GM21360 (cell line): ENCODE results near the gene CCDC152.
A peak's percentile ranks its signal among the peaks of the same experiment; 100 is the strongest.

Source experiments
- ATAC-seq: cut with Tn5 transposase; IDR thresholded peaks from one replicate; pipeline ENCODE4 v1.9.1; 2021; ENCODE audit warnings: mild to moderate bottlenecking, moderate library complexity; ENCODE audit not compliant: unreplicated experiment

Gene CCDC152

GRCh38 chr5:42779083-42779482 lies 22.5 kb downstream of the CCDC152 start:
- peak; percentile 94 for ATAC-seq

GRCh38 chr5:42781584-42781983 lies 25.0 kb downstream of the CCDC152 start:
- no peak for ATAC-seq

DNA sequence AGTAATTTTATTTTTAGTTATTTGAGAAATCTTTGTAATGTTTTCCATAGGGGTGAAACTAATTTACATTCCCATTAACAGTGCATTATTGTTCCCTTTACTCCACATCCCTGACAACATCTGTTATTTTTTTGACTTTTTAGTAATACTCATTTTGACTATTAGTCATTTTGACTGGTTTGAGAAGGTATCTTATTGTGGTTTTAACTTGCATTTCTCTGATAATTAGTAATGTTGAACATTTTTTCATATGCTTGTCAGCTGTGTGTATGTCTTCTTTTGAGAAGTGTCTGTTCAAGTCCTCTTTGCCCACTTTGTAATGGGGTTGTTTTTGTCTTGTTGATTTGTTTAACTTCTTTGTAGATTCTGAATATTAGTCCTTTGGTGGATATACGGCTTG lies 27.5 kb downstream of the CCDC152 start:
- no peak for ATAC-seq

DNA sequence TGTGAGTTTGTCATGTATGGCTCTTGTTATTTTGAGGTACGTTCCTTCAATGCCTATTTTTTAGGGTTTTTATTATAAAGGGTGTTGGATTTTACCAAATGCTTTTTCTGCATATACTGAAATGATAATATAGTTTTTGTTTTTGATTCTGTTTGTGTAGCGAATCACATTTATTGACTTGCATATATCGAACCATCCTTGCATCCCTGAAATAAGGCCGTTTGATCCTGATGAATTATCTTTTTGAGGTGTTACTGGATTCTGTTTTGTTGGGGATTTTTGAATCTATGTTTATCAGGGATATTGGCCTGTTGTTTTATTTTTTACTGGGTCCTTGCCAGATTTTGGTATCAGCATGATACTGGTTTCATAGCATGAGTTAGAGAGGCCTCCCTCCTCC lies 29.1 kb downstream of the CCDC152 start:
- no peak for ATAC-seq

GRCh38 chr5:42787073-42787472 lies 30.5 kb downstream of the CCDC152 start:
- no peak for ATAC-seq

GRCh38 chr5:42787845-42788244 lies 31.2 kb downstream of the CCDC152 start:
- ATAC-seq = no peak

DNA sequence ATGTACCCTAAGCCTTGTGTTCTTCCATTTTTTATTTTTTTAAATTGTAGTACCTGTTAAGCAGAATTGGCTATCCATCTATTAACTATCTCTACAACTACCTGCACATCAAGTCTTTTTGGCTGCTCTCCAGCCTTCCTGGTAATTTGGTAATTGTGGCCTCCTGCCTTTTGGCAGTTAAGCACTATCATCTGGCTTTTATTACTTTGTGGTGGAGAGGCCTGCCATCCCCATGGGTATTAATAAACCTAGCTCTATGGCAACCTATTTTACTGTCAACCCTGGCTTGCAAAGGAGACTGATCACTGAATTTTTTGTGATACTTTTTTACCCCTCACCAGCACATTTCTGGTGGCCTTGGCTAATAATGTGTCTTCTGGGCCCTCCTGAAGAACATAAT lies 34.5 kb downstream of the CCDC152 start:
- no peak for ATAC-seq

- ATAC-seq = no peak
Observed at GRCh38 chr5:42798284-42799240, 41.9 kb downstream of the CCDC152 start.

DNA sequence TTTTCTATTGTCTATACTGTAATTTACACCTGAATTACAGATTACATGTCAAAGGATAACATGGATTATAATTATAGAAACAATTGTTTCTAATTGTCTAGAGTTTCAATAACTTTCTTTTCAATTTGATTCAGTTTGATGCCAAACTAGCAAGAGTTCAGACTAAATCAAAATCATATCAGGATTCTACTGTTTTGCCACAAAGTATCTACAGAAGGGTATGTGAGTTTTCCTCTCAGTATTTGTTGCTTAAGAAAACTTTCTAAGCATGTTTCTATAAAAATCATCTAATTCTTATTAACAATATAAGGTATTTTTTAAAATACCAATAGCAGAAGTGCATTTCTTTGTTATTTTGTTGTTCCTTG lies 42.6 kb downstream of the CCDC152 start:
- no peak for ATAC-seq

GRCh38 chr5:42799668-42800114 lies 43.1 kb downstream of the CCDC152 start:
- no peak for ATAC-seq

DNA sequence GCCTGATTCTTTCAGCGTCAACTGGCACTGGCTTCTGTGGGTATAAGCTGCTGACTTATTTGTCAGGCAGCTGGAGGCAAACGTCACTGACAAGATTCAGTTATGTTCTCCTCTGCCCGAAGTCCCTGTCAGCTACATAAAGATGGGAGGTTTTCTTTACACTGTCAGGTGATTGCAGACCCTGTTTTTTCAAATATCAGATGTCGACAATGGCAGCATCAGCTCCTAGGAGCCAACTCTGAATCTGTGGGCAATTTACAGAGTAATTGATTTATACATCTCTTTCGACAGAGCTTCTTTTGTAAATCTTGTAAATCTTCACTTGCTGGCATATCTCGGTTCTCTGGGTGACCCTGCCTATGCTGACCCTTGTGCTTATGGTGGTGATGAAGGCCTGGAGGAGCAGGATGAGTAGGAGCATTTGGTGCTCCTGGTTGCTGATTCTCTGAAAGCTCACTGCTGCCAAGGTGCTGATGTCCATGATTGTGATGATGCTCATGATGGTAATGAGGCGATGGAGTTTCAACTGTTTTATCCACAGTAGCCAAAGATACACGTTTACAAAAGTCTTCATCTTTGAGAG lies 44.2 kb downstream of the CCDC152 start:
- ATAC-seq = no peak

DNA sequence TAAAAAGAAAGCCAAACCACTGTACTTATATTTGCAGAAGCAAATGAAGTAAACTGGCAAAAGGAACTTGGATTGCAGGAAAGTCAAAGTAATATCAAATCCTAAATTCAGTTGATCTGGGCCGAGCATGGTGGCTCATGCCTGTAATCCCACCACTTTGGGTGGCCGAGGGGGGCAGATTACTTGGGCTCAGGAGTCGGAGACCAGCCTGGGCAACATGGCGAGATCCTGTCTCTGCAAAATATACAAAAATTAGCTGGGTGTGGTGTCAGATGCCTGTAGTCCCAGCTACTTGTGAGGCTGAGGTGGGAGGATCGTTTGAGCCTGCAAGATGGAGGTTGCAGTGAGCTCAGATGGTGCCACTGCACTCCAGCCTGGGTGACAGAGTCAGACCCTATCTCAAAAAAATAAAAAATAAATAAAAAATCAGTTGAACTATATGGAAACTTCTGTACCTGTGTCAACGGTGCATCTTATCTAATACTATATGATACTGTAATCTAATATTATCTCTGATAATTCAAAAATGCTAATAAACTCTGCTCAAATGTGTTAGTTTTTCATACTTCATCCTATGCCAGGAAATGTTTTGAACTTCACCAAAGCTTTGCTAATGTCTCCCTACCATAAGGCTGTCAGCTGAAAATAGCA lies 45.0 kb downstream of the CCDC152 start:
- no peak for ATAC-seq

GRCh38 chr5:42804717-42805339 lies 48.2 kb downstream of the CCDC152 start:
- no peak for ATAC-seq

- no peak for ATAC-seq
Observed at GRCh38 chr5:42806004-42806700, 49.5 kb downstream of the CCDC152 start.

DNA sequence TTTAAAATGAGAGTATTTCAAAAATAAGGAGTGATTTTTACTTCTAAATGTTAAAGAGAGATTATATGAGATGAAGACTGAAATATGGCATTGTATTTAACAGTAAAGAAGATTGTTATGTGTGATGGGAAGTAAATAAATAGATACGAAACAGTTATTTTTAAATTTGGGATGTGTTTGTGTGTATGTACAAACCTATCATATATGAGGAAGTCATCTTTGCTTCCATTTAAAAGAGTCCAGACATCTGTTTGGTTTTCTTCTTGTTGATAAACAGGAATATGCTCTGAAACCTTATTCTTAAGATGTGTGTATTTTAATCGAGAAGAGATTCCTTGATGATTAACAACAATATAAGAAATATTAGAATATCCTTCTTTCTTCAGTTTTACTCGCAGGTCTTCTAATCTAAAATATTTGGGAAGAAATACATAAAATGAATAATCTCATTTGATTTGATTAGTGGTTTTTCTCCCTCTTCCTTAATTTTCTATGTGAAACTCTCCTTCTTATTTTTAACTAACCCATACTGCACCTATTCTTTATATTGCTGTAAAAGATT lies 50.2 kb downstream of the CCDC152 start:
- no peak for ATAC-seq

DNA sequence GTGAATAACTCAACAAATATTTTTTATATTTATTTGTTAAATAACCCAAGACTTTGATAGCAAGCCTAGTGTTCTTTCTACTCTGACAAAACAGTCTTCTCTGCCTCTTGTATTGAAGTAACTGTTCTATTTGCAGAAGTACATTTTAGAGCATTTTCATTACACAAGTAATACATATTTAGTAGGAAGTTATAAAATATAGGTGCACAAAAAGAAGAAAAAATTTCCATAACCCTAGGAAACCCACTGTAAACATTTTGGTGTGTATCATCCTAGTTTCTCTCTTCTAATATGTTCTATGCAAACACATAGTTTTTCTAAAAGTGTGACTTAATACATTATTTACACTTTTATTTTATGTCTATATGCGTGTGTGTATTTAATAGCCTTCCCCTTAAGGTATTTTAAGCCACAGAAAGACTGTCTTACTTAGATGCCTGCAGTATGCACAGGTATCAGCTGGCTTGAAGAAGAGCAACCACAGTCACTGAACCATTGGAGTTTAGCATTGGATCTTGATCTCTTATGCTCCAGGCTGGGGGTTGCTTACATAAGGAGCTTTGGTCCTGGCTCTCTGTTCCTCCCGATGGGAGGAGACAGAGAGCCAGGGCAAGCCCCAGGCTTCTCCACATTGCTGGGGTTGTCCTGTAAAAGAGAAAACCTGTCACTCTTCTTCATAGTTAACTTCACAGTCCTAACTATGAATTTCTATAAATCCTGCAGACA lies 51.3 kb downstream of the CCDC152 start:
- ATAC-seq = no peak

GRCh38 chr5:42808888-42809611 lies 52.4 kb downstream of the CCDC152 start:
- no peak for ATAC-seq

DNA sequence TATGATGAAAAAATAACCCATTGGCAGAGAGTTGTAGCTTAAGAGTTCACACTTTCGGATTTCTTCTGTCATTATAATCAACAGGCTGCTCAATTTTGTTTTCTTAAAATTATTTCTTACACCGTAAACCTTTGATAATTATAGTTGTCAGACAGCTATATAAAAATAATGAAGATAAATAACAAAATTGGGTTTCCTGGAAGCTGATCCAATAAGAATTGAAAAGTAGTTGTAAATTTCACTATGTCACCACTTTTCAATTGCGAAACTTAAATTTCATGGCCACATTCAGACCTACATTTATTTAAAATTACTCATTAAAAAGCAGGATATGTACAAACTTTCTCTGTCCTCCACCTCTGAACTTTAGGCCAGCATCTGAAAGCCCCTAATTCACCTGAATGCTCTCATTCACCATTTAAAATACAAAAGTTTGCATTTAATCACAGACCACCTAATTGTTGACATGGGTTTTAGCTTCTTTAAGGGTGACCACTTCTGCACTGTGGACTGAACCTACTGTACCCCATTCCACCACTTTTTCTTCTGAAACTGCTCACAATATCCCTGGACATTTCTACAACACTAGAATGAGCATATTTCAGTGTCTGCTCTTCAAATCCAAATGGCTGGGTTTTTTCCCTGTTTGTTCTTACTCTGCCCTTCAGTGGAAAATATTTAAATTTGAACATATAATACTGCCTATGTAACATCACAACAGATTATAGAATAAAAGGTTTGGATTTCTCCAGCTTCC lies 54.4 kb downstream of the CCDC152 start:
- ATAC-seq = no peak
